ENCODE data around the gene ZEB2. TPM values are rescaled to one million over a fixed set of nuclear protein-coding genes. Genes with fewer than 3 reads are reported as not detected.

Gene ZEB2
- total and polyA plus RNA-seq, 2 of the 13 experiments (the other 11 are each of a cell fraction or from before 2014, with no cell fraction given), result 0.07 TPM; not detected in 1

- Histone ChIP-seq H4K20me1 (ENCODE audit: insufficient read depth, low read length) (no peaks in the 10 kb centered on the region), H3K9me3 (ENCODE audit: low read length) (no peaks in the 10 kb centered on the region), H3K79me2 (ENCODE audit: insufficient read depth, low read length) (no peaks in the 10 kb centered on the region), H3K9ac (ENCODE audit: insufficient read depth, low read depth, low read length) (no peak overlapping the region), H3K27me3 (ENCODE audit: control insufficient read depth in 1 of 2, insufficient read depth in 2 of 2, low read length in 2 of 2) (0 out of 5 replicates have a peak, but pooled peaks cover 0 to 2% of the 10 kb centered on the region in 2 experiments), H3K4me1 (ENCODE audit: insufficient read depth, low read length) (no peaks in the 10 kb centered on the region), H3K27ac (ENCODE audit: extremely low read length, insufficient read depth, low read length) (no peak overlapping the region), H3K4me2 (ENCODE audit: low read depth, low read length) (no peak overlapping the region), H3K36me3 (replicated peaks in 1 of 2; ENCODE audit: control insufficient read depth in 1 of 2, insufficient read depth in 2 of 2, low read length in 2 of 2) (no peaks in the 10 kb centered on the region), H2AFZ (ENCODE audit: low read length) (no peak overlapping the region), H3K4me3 (replicated peaks in 1 of 3; ENCODE audit: insufficient read depth in 1 of 3, low read depth in 2 of 3, low read length in 3 of 3) (no peak overlapping the region)
- in situ Hi-C loops (cut with HindIII; ENCODE audit: extremely low pct_ligation_motif_present, low pct_unique_long_range_greater_than_20kb) (no loop called here), intact Hi-C loops (cut with micrococcal nuclease; ENCODE audit: unreplicated experiment) (no loop called here)
- no TSS peak for BruUV-seq (replicated peaks)
- 3% methylated on average over 4 of the region's 4 CpGs for WGBS (ENCODE audit: low lambda C conversion rate)
- FAIRE-seq (no peak), ATAC-seq (no peak), DNase-seq (ENCODE audit: low spot score) (no peak)
- POLR2A ChIA-PET, result no interaction called here
- TF ChIP-seq SP4 (CRISPR knock-in tag; IDR thresholded peaks at IDR 0.05) (no peak), TBX2 (CRISPR knock-in tag; IDR thresholded peaks at IDR 0.05; ENCODE audit: borderline replicate concordance) (no peak), ZSCAN31 (CRISPR knock-in tag; IDR thresholded peaks at IDR 0.05; ENCODE audit: low read depth) (no peak), SYNCRIP (IDR thresholded peaks at IDR 0.05; ENCODE audit: insufficient read depth, low read depth, low read length) (no peak), ZNF556 (CRISPR knock-in tag; IDR thresholded peaks at IDR 0.05; ENCODE audit: borderline replicate concordance) (no peak), SNAPC4 (CRISPR knock-in tag; IDR thresholded peaks at IDR 0.05) (no peak), ZBTB2 (CRISPR knock-in tag; IDR thresholded peaks at IDR 0.05; ENCODE audit: low read depth) (no peak), ZNF503 (CRISPR knock-in tag; IDR thresholded peaks at IDR 0.05) (no peak), MTF1 (CRISPR knock-in tag; IDR thresholded peaks at IDR 0.05) (no peak)
- CTCF ChIA-PET (ENCODE audit: low intra/inter-chr PET ratio, low total read pairs), result no interaction called here
Observed at GRCh38 chr2:144434425-144435222, 85.3 kb downstream of the ZEB2 start.

Data from HepG2 (cell line).